ENCODE results near the gene WDR72.

GRCh38 chr15:53525894-53526293 is 233.6 kb downstream of the WDR72 start:
- TF ChIP-seq EZH2phosphoT487 (IDR thresholded peaks at IDR 0.05; ENCODE audit: borderline replicate concordance, low read length) (no peak), CTCF (IDR thresholded peaks at IDR 0.05; ENCODE audit: low read depth, low read length, poor library complexity, severe bottlenecking) (no peak)
